ENCODE data around the gene ST7. TPM values are rescaled to one million over a fixed set of nuclear protein-coding genes. Genes with fewer than 3 reads are reported as not detected.

ST7 gene
- total RNA-seq, 2 experiments from 2014 or later: 9.6 to 10.7 TPM

DNA sequence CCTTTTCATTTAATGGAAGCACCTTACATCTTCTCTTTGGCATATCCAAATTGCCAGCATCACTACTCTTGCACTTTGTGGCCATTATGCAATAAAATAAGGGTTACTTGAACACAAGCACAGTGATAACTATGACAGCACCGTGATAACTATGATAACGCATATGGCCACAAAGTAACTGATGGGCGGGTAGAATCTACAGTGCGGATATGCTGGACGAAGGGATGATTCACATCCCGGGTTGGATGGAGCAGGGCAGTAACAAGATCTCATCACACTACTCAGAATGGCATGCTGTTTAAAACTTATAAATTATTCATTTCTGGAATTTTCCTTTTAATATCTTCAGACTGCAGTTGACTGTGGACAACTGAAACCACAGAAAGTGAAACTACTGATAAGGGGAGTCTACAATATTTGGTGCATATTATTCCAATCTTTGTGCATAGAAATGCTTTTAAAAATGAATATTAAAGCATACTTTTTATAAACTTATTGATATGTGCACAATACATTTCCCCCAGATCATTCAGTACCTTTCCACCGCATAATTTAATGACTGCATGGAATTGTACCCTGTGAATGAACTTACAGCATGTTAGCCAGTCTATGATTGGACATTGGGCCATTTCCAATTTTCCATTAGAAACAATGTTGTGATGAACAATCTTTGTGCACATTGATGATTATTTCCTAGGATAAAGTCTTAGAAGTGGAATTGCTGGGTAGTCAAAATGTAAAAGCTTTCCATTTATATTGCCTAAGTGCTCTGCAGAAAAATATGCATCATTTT is 233.1 kb downstream of the ST7 start:
- no peak overlapping the region for H3K4me3 ChIP-seq (ENCODE audit: low read depth, low read length, poor library complexity, severe bottlenecking)
- ChIA-PET POLR2A (no interaction called here), CTCF (ENCODE audit: unreplicated experiment) (no interaction called here)
- DNase-seq (ENCODE audit: low spot score): no peak
- no peaks in the 10 kb centered on the region for H3K9me3 ChIP-seq (ENCODE audit: low read length)
- H3K36me3 ChIP-seq (ENCODE audit: insufficient read depth, low read length): no peaks in the 10 kb centered on the region
- intact Hi-C loops (cut with micrococcal nuclease; ENCODE audit: unreplicated experiment): no loop called here
- H3K79me2 ChIP-seq (ENCODE audit: insufficient read depth, low read depth, low read length): no peaks in the 10 kb centered on the region
- no TSS peak for BruUV-seq (replicated peaks)
- no peak overlapping the region for H3K27ac ChIP-seq (ENCODE audit: low read depth, low read length, poor library complexity, severe bottlenecking)
- TF ChIP-seq, protein P1, sequence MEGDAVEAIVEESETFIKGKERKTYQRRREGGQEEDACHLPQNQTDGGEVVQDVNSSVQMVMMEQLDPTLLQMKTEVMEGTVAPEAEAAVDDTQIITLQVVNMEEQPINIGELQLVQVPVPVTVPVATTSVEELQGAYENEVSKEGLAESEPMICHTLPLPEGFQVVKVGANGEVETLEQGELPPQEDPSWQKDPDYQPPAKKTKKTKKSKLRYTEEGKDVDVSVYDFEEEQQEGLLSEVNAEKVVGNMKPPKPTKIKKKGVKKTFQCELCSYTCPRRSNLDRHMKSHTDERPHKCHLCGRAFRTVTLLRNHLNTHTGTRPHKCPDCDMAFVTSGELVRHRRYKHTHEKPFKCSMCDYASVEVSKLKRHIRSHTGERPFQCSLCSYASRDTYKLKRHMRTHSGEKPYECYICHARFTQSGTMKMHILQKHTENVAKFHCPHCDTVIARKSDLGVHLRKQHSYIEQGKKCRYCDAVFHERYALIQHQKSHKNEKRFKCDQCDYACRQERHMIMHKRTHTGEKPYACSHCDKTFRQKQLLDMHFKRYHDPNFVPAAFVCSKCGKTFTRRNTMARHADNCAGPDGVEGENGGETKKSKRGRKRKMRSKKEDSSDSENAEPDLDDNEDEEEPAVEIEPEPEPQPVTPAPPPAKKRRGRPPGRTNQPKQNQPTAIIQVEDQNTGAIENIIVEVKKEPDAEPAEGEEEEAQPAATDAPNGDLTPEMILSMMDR (conservative IDR thresholded peaks at IDR 0.05; ENCODE audit: low read length): no peak
- TF ChIP-seq EZH2phosphoT487 (IDR thresholded peaks at IDR 0.05; ENCODE audit: borderline replicate concordance, low read depth, low read length): no peak
- H4K20me1 ChIP-seq (ENCODE audit: insufficient read depth, low read length): no peaks in the 10 kb centered on the region
- no peak overlapping the region for H2AFZ ChIP-seq (ENCODE audit: low read length)
- H3K4me2 ChIP-seq (ENCODE audit: low read length): no peak overlapping the region
- H3K9me2 ChIP-seq (ENCODE audit: insufficient read depth, low read length): no peaks in the 10 kb centered on the region
- no peaks in the 10 kb centered on the region for H3K4me1 ChIP-seq (ENCODE audit: insufficient read depth, low read length, poor library complexity, severe bottlenecking)

DNA sequence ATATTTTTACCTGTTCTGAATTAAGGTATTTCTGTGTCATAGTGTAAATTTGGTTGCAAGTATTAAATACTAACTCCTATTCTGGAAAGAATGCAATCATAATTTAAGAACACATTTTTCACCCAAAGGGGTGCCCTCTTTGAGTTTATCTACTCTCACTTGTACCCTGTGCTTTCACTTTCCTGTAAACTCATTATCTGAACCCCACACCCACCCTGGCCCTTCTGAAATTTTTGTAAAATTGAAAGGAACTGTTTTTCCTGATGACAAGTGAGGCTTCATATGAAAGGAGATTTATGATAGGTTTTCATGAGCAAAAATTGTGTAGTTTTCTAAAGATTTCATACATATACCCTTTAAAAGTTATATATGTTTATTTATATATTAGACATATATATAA is 235.1 kb downstream of the ST7 start:
- Histone ChIP-seq H3K9me2 (ENCODE audit: insufficient read depth, low read length) (no peaks in the 10 kb centered on the region), H3K9me3 (ENCODE audit: low read length) (no peaks in the 10 kb centered on the region), H3K4me1 (ENCODE audit: insufficient read depth, low read length, poor library complexity, severe bottlenecking) (no peaks in the 10 kb centered on the region), H2AFZ (ENCODE audit: low read length) (no peak overlapping the region), H3K27ac (ENCODE audit: low read depth, low read length, poor library complexity, severe bottlenecking) (no peak overlapping the region), H3K4me3 (ENCODE audit: low read depth, low read length, poor library complexity, severe bottlenecking) (no peak overlapping the region), H3K36me3 (ENCODE audit: insufficient read depth, low read length) (no peaks in the 10 kb centered on the region), H3K79me2 (ENCODE audit: insufficient read depth, low read depth, low read length) (no peaks in the 10 kb centered on the region), H4K20me1 (ENCODE audit: insufficient read depth, low read length) (no peaks in the 10 kb centered on the region), H3K4me2 (ENCODE audit: low read length) (no peak overlapping the region)
- no TSS peak for BruUV-seq (replicated peaks)
- ChIA-PET POLR2A (no interaction called here), CTCF (ENCODE audit: unreplicated experiment) (no interaction called here)
- TF ChIP-seq, protein P1 (conservative IDR thresholded peaks at IDR 0.05; ENCODE audit: low read length): no peak
- no peak for TF ChIP-seq EZH2phosphoT487 (IDR thresholded peaks at IDR 0.05; ENCODE audit: borderline replicate concordance, low read depth, low read length)
- intact Hi-C loops (cut with micrococcal nuclease; ENCODE audit: unreplicated experiment): no loop called here
- DNase-seq (ENCODE audit: low spot score): no peak

DNA sequence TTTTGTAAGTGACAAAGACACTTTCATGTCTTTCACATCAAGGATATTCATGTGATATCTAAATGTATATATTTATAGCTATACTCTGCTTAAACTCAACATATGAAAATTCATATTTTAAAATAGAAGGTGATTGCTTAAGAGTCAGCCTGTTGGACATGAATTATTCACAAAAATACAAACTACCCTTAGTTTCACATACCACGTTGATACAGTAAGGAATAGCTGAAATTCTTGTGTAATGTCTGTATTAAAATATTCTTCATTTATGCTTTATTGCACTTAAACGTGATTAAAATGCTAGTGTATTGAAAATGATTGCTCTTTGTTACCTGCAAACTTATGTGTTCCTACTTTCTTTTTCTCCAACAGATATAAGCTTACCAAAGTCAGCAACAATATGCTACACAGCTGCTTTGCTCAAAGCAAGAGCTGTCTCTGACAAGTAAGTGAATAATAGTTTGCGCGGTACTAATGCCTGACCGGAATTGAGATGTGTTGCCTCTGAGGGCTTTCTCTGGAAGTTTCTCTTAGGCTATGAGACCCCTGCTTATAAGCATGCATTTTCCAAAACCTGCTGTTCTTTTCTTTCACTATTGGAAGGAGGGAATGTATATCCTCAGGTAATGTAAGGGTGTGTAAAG is 235.8 kb downstream of the ST7 start:
- no peaks in the 10 kb centered on the region for H3K9me3 ChIP-seq (ENCODE audit: low read length)
- H3K4me1 ChIP-seq (ENCODE audit: insufficient read depth, low read length, poor library complexity, severe bottlenecking): no peaks in the 10 kb centered on the region
- H3K36me3 ChIP-seq (ENCODE audit: insufficient read depth, low read length): no peaks in the 10 kb centered on the region
- H3K27ac ChIP-seq (ENCODE audit: low read depth, low read length, poor library complexity, severe bottlenecking): no peak overlapping the region
- H3K9me2 ChIP-seq (ENCODE audit: insufficient read depth, low read length): no peaks in the 10 kb centered on the region
- no peaks in the 10 kb centered on the region for H4K20me1 ChIP-seq (ENCODE audit: insufficient read depth, low read length)
- H3K4me3 ChIP-seq (ENCODE audit: low read depth, low read length, poor library complexity, severe bottlenecking): no peak overlapping the region
- no peak overlapping the region for H3K4me2 ChIP-seq (ENCODE audit: low read length)
- no peaks in the 10 kb centered on the region for H3K79me2 ChIP-seq (ENCODE audit: insufficient read depth, low read depth, low read length)
- POLR2A ChIA-PET: no interaction called here
- CTCF ChIA-PET (ENCODE audit: unreplicated experiment): no interaction called here
- no peak for DNase-seq (ENCODE audit: low spot score)
- TF ChIP-seq, protein P1 (conservative IDR thresholded peaks at IDR 0.05; ENCODE audit: low read length): no peak
- TF ChIP-seq EZH2phosphoT487 (IDR thresholded peaks at IDR 0.05; ENCODE audit: borderline replicate concordance, low read depth, low read length): no peak
- intact Hi-C loops (cut with micrococcal nuclease; ENCODE audit: unreplicated experiment): no loop called here
- no TSS peak for BruUV-seq (replicated peaks)
- no peak overlapping the region for H2AFZ ChIP-seq (ENCODE audit: low read length)

Data from OCI-LY7 (cell line).